ENCODE measurements around the gene DEAF1.
A peak's percentile ranks its signal among the peaks of the same experiment; 100 is the strongest.

Gene DEAF1

DNA sequence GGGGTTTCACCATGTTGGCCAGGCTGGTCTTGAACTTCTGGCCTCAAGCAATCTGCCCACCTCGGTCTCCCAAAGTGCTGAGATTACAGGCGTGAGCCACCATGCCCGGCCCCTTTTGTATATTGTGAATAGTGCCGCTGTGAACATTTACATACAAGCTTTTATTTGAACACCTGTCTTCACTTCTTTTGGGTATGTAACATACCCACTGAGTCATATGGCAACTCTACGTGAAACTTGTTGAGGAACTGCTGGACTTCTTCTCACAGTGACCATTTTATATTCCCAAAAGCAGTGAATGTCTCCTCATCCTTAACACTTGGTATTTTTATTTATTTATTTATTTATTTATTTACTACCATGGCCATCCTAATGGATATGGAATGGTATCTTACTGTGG lies 64.2 kb downstream of the DEAF1 start:
- TF ChIP-seq GATA1 (IDR thresholded peaks at IDR 0.05; ENCODE audit: low read depth, low read length) = no peak
- no peak for TF ChIP-seq POLR2A (IDR thresholded peaks at IDR 0.05; ENCODE audit: low read length)

DNA sequence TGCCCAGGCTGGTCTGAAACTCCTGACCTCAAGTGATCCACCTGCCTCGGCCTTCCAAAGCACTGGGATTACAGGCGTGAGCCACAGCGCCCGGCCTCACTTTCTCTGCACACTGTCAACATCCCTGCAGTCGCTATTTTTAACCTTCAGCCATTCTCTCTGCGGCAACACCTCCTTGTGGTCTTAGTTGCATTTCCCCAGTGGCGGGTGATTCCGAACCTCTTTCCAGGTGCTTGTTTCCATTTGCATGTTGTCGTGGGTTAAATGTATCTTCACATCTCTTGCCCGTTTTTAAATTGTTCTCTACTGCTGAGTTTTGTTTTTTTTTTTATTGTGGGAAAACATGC lies 65.8 kb downstream of the DEAF1 start:
- TF ChIP-seq POLR2A (IDR thresholded peaks at IDR 0.05; ENCODE audit: low read length) (no peak), GATA1 (IDR thresholded peaks at IDR 0.05; ENCODE audit: low read depth, low read length) (no peak)

More for the DNA sequence above, 64.2 kb downstream of the DEAF1 start:
- DNase-seq = no peak

DNA sequence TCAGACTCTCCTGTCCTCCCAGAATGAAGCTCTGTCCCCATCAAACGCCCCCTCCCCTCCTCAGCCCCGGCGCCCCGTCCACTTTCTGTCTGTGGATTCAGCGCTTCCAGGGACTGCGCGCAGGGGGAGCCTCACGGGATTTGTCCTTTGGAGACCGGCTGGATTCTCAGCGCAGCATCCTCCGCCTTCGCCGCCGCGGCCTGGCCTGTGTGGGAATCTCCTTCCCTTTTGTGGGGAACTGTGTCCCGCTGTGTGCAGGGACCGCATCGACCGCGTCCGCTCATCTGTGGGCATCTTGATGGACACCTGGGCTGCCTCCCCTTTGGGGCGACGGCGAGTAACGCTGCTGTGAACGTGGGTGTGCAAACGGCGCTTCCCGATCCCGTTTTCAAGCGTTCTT lies 67.0 kb downstream of the DEAF1 start:
- DNase-seq = no peak

More for the DNA sequence above, 65.8 kb downstream of the DEAF1 start:
- no peak for DNase-seq

DNA sequence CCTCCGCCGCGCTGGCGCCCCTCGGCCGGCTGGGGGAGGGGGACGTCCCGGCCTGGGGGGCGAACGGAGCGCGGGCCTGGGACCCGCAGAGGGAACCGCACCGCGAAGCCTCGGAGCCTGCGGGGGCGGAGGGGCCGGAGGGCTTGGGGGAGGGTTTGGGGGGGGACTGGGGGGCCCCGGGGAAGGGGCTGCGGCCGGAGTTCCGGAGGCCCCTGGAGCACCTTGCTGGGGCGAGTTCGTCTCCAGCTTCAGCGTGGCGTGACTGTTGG lies 67.8 kb downstream of the DEAF1 start:
- no peak for TF ChIP-seq GATA1 (IDR thresholded peaks at IDR 0.05; ENCODE audit: low read depth, low read length)
- no peak for TF ChIP-seq POLR2A (IDR thresholded peaks at IDR 0.05; ENCODE audit: low read length)
- no peak for DNase-seq

More for the DNA sequence above, 67.0 kb downstream of the DEAF1 start:
- no peak for TF ChIP-seq GATA1 (IDR thresholded peaks at IDR 0.05; ENCODE audit: low read depth, low read length)

DNA sequence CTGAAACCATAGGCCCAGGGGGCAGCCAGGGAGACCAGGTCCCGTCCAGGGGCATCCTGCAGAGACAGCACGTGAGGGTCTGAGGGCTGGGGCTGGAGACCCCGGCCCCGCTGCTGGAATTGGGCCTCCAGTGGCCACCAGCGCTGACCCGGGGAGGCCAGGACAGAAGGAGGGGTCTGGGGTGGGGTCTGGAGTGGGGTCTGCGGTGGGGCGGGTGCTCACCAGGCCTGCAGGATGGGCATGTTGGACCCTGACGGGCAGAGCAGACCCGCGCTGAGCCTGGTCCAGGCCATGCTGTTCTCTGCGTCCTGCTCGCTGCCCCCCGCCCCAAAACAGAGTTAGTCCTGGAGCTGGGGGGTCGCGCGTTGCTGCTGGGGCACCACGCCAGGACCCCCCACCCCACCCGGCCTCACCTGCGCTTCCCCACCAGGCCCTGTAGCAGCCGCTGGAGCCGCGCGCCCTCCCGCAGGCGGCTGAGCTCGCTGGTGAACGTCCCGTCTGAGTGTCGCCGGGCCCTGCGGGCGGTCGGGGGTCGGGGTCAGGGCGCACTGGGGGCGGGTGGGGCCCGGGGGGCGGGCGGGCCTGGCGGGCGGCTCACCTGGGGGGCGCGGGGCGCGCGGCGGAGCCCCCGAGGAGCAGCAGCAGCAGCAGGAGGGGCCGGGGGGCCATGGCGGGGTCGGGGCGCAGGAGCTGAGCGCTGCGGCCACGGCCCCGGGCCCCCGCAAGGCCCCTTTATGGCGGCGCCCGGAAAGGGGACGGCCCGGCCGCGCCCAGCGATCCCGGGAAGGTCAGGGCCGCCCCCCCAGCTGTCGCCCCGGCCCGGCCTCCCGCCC lies 68.3 kb downstream of the DEAF1 start, which contains the start of gene SCT:
TSS of gene SCT (minus strand) at position 707 of the 833 bp plus-strand sequence. CDS start at position 669, 38 bp downstream.
- no peak for DNase-seq
- TF ChIP-seq GATA1 (IDR thresholded peaks at IDR 0.05; ENCODE audit: low read depth, low read length) = no peak
- TF ChIP-seq POLR2A (IDR thresholded peaks at IDR 0.05; ENCODE audit: low read length) = no peak

DNA sequence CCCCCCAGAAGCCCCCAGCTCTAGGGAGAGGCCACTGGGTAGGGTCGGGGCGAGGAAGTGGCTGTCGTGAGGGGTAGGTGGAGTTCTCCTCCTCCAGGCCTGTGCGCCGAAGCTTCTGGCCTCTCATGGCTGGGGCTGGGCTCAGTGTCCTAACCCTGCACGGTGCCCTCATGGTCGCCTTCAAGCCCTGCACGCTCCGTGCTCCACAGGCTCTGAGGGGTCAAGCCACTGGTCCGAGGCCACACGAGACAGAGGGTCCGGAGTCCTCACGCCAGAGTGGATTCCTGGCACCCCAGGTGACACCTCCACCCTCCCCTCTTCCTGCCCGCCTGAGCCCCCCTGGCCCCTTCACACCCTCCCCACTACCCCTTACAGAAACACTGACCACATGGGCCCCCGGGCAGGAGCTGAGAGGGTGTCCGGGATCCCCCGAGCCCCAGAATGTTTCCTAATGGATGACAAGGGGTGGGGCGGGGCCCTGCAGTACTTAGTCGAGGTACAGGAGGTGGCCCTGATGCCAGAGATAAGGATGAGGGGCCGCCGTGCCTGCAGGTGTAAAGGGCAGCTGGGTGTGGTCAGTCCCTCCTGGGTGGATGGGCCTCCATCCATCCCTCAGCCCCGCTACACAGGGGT lies 69.3 kb downstream of the DEAF1 start:
- TF ChIP-seq GATA1 (IDR thresholded peaks at IDR 0.05; ENCODE audit: low read depth, low read length) (no peak), POLR2A (IDR thresholded peaks at IDR 0.05; ENCODE audit: low read length) (no peak)
- DNase-seq = no peak

DNA sequence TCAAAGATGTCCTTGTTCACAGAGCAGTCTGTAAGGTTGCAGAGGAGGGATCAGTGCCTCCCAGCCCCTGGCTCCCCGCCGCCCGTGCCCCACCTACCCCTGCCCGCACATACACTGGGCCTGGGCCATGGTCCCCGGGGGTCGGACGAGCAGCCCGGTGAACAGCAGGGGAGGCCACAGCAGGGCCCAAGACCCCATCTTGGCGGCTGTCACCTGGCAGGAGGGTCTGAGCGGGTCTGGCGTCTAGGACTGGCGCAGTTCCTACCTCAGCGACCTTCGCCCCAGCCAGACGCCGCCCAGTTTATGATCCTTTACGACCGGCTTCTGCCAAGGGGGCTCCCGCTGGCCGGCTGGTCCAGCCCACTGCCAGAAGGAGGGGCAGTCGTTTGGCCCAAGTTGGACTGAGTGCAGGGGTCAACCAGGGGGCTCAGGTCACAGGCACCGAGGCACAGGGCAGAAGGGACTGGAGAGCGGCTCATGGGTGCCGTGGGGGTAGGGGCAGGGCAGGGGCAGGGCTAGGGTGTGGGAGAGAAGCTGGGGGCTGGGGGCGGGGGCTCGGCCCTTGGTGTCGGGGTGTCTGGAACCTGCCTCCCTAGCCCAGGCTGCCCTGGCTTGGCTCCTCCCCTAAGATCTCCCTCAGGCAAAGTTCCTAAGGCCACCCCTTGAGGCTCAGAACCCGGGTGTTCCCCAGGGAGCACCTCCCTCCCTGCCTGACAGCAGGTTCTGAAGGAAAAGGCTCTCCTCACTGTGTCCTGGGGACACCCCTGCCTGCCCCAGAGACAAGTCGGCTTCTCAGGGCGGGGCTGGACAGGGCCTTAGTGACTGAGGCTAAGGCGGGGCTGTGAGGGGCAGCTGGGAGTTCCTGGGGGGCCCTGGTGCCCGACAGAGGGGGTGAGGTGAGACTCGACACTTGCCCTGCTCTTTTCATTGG lies 70.1 kb downstream of the DEAF1 start, which contains the start of gene CDHR5:
TSS of gene CDHR5 (minus strand) at position 251 of the 931 bp plus-strand sequence. CDS start at position 198, 53 bp downstream.
- TF ChIP-seq GATA1 (IDR thresholded peaks at IDR 0.05; ENCODE audit: low read depth, low read length) = no peak
- no peak for TF ChIP-seq POLR2A (IDR thresholded peaks at IDR 0.05; ENCODE audit: low read length)
- peak in 1 of 2 experiments; percentile 22 for DNase-seq

DNA sequence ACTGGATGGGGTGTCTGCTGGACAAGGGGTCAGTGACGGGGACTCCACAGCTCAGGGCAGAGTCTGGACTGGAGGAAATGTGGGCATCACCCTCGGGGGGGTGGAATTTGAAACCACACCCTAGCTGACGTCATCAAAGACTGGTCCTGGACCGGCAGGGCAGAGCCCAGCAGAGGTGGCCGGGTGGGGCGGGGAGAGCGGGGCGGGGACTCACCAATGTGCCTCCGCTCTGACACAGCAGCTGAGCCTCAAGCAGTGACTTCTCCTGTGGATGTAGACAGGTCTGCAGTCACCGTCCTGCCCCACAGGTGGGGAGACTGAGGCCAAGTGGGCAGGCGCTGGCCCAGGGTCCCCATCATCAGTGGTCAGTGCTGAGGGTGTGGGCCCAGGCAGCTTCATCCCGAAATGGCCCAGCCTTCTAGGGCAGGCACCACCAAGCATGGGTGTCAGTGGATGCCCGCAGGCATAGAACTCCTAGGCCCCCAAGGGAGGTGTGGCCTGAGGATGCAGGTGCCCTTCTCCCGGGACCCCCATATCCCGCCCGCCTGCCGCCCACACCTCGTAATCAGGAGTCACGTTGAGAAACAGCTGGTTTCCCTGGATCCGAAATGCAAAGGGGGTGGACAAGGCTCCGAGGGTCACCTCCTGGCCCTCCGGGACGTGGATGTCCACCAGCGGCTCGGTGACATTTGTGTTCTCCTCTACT lies 70.9 kb downstream of the DEAF1 start:
- peak; percentile 37 to 63 for DNase-seq
- TF ChIP-seq POLR2A (IDR thresholded peaks at IDR 0.05; ENCODE audit: low read length) (no peak), GATA1 (IDR thresholded peaks at IDR 0.05; ENCODE audit: low read depth, low read length) (no peak)

DNA sequence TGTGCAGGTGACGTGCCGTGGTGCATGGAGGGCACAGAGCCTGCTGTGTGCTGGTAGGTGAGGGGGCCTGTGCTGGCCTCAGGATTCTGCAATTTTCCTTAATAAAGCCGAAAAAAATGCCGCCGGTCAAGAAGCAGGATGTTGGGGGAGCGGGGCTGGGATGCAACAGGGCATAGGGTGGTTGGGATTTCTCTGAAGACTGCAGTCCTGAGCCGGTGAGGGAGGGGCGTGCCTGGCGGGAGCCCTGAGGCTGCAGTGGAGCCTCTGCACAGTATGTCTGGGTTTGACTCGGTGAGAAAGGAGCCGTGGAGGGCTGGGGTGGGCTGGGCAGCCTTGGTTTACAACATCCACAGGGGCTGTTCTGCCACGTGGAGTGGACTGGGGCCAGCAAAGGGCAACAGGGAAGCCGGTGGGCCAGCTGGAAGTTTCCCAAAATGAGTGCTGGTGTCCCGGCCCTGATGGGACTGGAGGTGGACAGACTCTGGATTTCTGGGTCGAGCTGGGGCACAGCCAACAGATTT lies 71.6 kb downstream of the DEAF1 start:
- DNase-seq = no peak

DNA sequence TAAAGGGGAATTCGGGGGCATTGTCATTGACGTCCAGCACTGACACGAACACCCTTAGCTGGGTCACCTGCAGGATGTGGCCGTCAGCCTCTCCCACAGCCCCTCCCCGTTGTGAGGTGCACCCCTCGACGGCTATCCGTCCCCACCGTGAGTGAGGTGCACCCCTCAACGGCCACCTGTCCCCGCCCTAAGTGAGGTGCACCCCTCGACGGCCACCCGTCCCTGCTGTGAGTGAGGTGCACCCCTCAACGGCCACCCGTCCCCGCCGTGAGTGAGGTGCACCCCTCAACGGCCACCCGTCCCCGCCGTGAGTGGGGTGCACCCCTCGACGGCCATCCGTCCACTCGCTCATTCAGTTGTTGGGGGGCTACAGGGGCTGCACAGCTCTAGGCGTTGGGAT lies 73.2 kb downstream of the DEAF1 start:
- no peak for DNase-seq
- TF ChIP-seq GATA1 (IDR thresholded peaks at IDR 0.05; ENCODE audit: low read depth, low read length) (no peak), POLR2A (IDR thresholded peaks at IDR 0.05; ENCODE audit: low read length) (no peak)

More for the DNA sequence above, 71.6 kb downstream of the DEAF1 start:
- TF ChIP-seq POLR2A (IDR thresholded peaks at IDR 0.05; ENCODE audit: low read length) (no peak), GATA1 (IDR thresholded peaks at IDR 0.05; ENCODE audit: low read depth, low read length) (no peak)

DNA sequence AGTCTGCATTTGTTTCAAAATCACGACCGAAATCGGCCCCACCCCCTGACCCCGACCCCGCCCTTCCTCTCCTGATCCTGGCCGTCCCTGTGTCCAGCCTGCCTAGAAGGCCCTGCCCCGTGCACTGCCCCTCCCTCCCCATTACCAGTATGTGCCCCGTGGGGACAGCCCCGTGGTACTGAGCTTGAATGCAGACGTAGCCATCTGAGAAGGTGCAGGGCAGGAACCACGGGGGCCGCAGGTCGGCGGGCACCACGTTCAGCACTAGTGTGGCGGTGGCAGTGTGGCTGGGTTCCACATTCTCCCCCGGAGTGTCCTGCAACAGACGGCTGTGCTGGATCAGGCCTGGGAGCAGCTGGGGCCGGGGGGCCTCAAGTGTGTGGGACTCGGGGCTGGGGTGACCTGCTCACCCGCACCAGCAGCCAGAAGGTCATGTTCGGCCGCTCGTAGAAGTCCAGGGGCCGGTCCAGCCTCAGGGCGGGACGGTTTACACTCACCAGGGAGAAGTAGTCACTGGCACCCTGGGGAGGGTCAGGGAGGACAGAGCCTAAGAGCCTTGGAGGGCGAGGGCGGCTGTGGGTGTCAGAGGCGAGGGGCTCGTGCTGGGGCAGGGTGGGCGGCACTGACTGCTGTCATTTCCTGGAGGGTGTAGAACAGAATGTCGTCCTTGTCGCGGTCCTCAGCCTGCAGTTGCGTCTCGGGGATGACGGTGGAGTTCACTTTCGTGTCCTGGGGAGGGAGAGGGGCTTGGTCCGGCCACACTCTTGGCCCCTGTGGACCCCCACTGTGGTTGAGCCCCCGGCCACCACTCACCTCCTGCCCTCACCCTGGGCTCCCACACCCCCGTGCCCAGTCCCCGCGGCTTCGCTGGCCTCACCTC lies 73.8 kb downstream of the DEAF1 start:
- TF ChIP-seq GATA1 (IDR thresholded peaks at IDR 0.05; ENCODE audit: low read depth, low read length) (no peak), POLR2A (IDR thresholded peaks at IDR 0.05; ENCODE audit: low read length) (no peak)
- no peak for DNase-seq

DNA sequence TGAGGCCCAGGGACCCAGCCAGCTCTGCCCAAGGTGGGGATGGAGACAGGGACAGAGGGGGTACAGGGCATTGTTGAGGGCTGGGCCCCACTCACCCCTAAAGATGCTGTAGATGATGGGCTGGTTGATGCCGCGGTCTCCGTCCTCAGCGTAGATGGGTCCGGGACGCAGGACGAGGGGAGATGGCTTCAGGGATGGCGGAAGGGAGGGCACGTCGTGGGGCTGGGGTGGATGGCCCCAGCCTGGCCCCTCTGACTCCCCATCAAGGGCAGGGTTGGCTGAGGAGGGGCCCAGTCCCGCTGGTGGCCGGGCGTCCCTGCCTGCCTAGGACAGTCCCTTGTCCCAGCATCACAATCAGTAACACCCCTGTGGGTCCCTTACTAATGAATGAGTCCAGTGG lies 74.8 kb downstream of the DEAF1 start:
- no peak for DNase-seq
- TF ChIP-seq POLR2A (IDR thresholded peaks at IDR 0.05; ENCODE audit: low read length) (no peak), GATA1 (IDR thresholded peaks at IDR 0.05; ENCODE audit: low read depth, low read length) (no peak)
